DND-41 (cell line): ENCODE data around the gene KBTBD13.

Source experiments
- CTCF ChIP-seq: IDR thresholded peaks from 2 replicates; pipeline ENCODE4 v1.5.1; 2012; ENCODE audit warnings: borderline replicate concordance, low read length, moderate library complexity, mild to moderate bottlenecking; ENCODE audit not compliant: poor library complexity, severe bottlenecking; ENCODE audit errors: extremely low read depth
- EZH2 ChIP-seq: IDR thresholded peaks from 3 replicates; pipeline ENCODE4 v1.6.1; 2012; ENCODE audit warnings: borderline replicate concordance, low read depth, mild to moderate bottlenecking, moderate library complexity, low read length, inconsistent platforms; ENCODE audit not compliant: severe bottlenecking

GRCh38 chr15:65050270-65050669, 26.3 kb upstream of the KBTBD13 start:
- TF ChIP-seq CTCF (no peak), EZH2 (no peak)
